ENCODE results near the gene CNNM4.

CNNM4 gene

DNA sequence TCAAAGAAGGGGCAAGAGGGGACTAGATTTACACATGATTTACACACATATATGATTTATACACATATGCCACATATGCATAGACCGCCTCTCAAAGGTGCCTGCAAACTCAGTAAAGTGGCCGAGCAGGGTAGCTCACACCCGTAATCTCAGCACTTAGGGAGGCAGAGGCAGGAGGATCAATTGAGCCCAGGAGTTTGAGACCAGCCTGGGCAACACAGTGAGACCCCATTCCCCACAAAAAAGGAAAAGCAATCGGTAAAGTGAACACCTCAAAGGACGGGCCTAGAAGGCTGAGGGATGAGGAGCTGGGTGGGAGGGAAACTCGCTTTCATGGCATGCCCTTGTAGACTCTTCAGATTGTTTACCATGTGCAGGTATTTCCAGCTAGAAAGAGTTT is 92.0 kb downstream of the CNNM4 start:
- no peak for DNase-seq
- Histone ChIP-seq H3K9me3 (no peaks in the 10 kb centered on the region), H3K4me3 (ENCODE audit: low read depth, low read length) (no peak overlapping the region), H3K4me1 (no peaks in the 10 kb centered on the region), H3K27me3 (no peaks in the 10 kb centered on the region), H3K36me3 (no peaks in the 10 kb centered on the region)
- TF ChIP-seq, protein P1, sequence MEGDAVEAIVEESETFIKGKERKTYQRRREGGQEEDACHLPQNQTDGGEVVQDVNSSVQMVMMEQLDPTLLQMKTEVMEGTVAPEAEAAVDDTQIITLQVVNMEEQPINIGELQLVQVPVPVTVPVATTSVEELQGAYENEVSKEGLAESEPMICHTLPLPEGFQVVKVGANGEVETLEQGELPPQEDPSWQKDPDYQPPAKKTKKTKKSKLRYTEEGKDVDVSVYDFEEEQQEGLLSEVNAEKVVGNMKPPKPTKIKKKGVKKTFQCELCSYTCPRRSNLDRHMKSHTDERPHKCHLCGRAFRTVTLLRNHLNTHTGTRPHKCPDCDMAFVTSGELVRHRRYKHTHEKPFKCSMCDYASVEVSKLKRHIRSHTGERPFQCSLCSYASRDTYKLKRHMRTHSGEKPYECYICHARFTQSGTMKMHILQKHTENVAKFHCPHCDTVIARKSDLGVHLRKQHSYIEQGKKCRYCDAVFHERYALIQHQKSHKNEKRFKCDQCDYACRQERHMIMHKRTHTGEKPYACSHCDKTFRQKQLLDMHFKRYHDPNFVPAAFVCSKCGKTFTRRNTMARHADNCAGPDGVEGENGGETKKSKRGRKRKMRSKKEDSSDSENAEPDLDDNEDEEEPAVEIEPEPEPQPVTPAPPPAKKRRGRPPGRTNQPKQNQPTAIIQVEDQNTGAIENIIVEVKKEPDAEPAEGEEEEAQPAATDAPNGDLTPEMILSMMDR (IDR thresholded peaks at IDR 0.05; ENCODE audit: low read depth, low read length) = no peak

DNA sequence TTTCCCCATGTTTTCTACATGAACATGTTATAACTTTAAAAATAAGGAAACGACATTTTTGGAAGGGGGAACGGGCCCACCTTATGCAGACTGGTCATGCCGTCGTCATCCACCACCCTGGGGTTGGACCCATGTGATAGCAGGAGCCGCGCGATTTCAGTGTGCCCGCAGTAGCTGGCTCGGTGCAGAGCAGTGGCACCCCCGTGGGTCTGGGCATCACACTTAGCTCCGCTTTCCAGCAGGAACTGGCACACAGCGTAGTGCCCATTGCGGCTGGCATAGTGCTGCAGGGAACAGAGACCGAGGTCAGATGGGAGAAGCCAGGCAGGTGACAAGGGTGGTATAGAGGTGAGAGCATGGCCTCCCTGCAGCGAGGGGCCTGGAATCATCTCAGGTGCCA is 92.6 kb downstream of the CNNM4 start:
- Histone ChIP-seq H3K9me3 (no peaks in the 10 kb centered on the region), H3K4me1 (no peaks in the 10 kb centered on the region)
- TF ChIP-seq, protein P1 (IDR thresholded peaks at IDR 0.05; ENCODE audit: low read depth, low read length) = no peak

DNA sequence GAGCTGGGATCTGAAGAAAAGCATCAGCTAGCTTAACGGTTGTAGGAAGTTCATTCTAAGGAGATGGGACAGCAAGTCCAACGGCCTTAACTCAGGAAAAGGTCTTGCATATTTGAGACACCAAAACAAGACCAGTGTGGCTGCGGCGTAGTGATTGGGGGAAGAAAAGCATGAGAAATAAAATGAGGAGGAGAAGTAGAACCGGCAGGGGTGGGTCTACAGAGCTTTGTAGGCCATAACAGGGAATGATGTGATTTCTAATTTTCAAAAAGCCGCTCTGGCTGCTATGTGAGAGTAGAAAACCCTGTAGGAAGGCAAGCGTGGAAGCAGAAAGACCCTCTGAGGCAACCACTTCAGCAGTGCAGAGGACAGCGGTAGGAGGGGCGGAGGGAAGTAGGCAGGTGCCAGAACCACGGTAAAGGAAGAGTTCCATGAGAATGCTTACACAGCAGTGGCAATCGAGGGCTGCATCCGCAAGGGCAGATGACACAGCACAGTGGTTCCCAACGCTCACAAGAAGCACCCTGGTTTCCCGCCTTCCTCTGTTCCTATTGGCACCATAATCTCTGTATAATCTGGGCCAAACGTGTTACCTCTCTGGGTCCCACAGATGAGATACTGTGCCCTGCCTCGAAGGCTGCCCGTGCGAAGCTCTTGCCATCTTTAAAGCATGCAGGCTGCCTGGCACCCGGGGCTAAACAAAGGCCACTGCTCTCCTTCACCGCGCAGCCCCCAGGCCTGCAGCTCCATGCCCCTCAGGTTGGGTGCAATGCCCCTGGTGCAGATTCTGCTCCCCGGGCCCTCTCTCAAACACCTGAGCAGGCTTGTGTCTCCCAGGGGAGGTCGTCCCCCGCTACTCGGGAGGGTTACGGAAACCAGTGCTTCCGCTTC is 96.3 kb downstream of the CNNM4 start:
- Histone ChIP-seq H3K4me1 (peaks cover 6% of the 10 kb centered on the region; the same call in 1 of the 2 replicates), H3K9me3 (no peaks in the 10 kb centered on the region), H3K4me3 (ENCODE audit: low read depth, low read length) (peak overlapping the region; percentile 72), H3K27me3 (no peaks in the 10 kb centered on the region), H3K36me3 (no peaks in the 10 kb centered on the region)
- DNase-seq = no peak
- TF ChIP-seq, protein P1 (IDR thresholded peaks at IDR 0.05; ENCODE audit: low read depth, low read length) = no peak

More for the DNA sequence above, 92.6 kb downstream of the CNNM4 start:
- DNase-seq = no peak
- no peaks in the 10 kb centered on the region for H3K27me3 ChIP-seq
- no peaks in the 10 kb centered on the region for H3K36me3 ChIP-seq
- H3K4me3 ChIP-seq (ENCODE audit: low read depth, low read length) = no peak overlapping the region

DNA sequence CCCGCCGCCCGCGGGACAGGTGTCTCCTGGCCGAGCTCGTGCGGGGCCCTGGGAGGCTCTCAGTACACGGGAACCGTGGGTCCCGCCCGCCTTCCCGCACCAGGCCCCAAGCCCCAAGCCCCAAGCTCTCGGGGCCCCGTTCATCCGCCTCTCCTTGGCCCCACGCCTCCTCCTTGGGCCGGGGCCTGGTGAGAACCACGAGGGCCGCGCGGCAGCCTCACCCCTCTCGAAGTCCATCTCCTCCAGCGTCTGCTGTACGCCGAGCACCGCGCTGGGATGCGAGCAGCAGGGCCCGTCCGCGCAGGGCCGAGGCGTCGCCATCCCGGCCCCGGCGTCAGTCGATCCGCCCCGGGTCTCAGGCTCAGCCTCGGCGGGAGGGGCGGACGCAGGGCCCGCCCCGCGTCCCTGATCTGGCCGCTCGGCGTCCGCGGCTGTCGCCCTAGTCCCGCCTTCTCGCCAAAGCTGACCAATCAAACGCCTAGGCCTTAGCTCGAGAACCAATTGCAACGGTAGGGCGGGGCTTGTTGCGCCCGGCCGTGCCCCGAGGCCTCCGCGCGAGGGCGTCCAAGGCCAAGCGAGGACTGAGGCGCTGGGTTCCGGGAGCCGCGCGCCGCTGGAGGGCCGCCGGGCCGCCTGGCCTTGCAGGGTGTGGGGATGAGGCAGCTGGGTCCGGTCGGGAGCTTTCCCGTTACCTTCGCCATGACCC is 97.1 kb downstream of the CNNM4 start, which contains the start of gene ANKRD39:
TSS of gene ANKRD39 (minus strand) at position 350 of the 706 bp plus-strand sequence. CDS start at position 321, 29 bp downstream.
- no peaks in the 10 kb centered on the region for H3K9me3 ChIP-seq
- no peaks in the 10 kb centered on the region for H3K36me3 ChIP-seq
- peak; percentile 93 for DNase-seq
- TF ChIP-seq, protein P1 (IDR thresholded peaks at IDR 0.05; ENCODE audit: low read depth, low read length) = peak; percentile 41
- peak within 1 kb of the TSS; percentile 72 for H3K4me3 ChIP-seq (ENCODE audit: low read depth, low read length)
- H3K4me1 ChIP-seq = peaks cover 6% of the 10 kb centered on the region; the same call in 1 of the 2 replicates
- no peaks in the 10 kb centered on the region for H3K27me3 ChIP-seq

DNA sequence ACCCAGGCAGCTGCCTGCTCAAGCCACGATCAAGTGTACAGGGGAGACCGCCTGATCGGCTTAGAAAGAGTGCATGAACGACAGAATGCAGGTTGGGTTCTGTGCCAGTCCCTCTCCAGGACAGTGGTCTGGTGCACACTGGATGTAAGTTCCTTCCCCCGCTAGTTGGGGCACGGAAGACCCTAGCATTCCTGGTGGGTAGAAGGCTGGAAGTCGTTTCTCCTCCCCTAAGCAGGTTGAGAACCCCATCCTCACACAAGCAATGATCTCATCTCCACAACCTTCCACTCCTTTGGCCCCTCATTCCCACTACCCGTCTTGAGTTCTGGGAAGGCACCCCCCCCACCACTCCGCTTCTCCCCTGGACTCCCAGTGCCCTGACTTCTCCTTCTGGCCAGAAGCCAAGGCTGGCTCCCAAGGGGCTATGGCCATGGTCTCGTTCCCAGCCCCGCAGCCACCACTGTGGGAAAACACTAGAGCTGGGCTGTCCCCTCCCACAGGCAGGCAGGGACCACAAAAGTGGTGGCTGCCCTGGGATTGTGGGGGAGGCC is 98.5 kb downstream of the CNNM4 start:
- Histone ChIP-seq H3K9me3 (no peaks in the 10 kb centered on the region), H3K36me3 (no peaks in the 10 kb centered on the region; the same call in 1 of the 2 replicates), H3K27me3 (no peaks in the 10 kb centered on the region), H3K4me3 (ENCODE audit: low read depth, low read length) (peak overlapping the region; percentile 52), H3K4me1 (peaks cover 6% of the 10 kb centered on the region; the same call in 1 of the 2 replicates)
- peak; percentile 46 for DNase-seq
- TF ChIP-seq, protein P1 (IDR thresholded peaks at IDR 0.05; ENCODE audit: low read depth, low read length) = no peak
